ENCODE data around the gene CLDN2. TPM values are rescaled to one million over a fixed set of nuclear protein-coding genes. Genes with fewer than 3 reads are reported as not detected.
"Not testable (repeated sequence)": the region's sequence is repeated elsewhere in the genome, so short reads cannot be mapped to it uniquely, and the experiment has no call there.

CLDN2 gene, protein sequence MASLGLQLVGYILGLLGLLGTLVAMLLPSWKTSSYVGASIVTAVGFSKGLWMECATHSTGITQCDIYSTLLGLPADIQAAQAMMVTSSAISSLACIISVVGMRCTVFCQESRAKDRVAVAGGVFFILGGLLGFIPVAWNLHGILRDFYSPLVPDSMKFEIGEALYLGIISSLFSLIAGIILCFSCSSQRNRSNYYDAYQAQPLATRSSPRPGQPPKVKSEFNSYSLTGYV
- not detected in 2 replicates for polyA plus RNA-seq (2014; cell fraction: cytosol; rRNA removed)
- polyA plus RNA-seq (2014; cell fraction: nucleus; rRNA removed): not detected in 2 replicates

DNA sequence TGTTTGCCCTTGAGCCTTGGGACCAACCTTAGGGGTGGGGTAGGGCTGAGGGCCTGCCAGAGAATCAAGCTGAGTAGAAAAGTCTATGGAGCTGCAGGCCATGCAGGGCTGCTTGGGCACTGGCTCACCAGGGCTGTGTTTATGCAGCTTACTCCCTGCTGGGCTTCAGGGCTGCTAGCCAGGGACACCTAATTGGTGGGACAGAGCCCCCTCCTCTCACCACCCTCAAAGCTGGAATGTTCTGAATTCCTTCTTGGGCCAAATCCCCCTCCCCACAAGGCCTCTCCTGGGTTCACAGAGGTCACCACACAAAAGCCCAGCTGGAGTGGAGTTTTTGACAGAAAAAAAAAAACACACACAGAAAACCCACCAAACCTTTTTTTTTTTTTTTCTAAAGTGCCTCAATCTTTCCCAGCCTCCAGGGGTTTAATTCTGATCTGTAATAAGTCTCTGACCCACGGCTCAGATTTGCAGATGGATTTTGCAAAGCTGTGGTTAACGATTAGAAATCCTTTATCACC, at the start of gene CLDN2:
TSS of gene CLDN2 (plus strand) at position 471 of the 521 bp plus-strand sequence. CDS start 7,827 bp downstream, outside the sequence.
- DNase-seq (ENCODE audit: low spot score): no peak

DNA sequence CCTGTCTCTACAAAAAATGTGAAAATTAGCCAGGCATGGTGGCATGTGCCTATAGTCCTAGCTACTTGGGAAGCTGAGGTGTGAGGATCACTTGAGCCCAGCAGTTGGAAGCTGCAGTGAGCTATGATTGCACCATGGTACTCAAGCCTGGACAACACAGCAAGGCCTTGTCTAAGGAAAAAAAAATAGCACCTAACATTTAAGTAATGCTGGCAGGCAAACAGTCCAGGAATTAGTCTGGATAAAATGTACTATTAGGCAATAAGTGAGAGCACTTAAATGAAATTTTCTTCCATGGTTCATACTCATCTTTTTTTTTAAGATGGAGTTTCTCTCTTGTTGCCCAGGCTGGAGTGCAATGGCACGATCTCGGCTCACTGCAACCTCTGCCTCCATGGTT, 47.4 kb upstream of the CLDN2 start:
- not testable (repeated sequence) for DNase-seq (ENCODE audit: low spot score)

DNA sequence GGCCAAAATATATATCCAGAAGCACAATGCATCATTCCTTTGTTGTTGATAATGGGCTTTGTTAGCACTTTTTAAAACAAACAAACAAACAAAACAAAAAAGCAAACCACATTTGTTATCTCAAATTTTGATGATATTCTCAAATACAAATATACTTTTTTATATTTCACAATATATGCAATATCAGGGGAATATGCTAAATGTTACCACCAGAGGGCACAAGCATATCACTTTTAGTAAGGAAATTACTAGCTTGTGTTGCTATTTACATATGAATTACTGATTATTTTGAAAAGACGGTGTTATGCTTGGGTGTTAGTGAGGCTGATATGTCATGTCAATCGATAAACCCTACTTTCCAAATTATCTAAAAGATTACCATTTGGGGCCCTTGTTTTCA, 46.1 kb upstream of the CLDN2 start:
- peak; percentile 5 for DNase-seq (ENCODE audit: low spot score)

DNA sequence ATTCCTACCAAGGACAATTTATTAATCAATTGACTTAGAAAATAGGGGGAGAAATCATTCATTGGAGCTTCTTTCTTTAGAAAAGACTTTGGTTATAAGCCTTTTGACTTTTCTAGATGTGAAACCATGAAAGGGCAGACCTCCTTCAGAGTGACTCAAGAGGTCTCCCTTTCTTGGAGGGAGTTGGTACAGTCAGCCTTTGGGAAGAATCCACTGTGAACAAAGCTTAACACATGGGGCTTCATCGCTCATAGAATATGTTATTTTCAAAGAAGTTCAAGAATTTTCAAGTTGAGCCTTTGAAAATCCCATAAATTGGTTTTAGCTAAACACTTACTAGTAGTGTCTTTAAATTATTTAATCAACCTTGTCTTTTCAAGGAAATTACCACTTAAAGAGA, 45.1 kb upstream of the CLDN2 start:
- DNase-seq (ENCODE audit: low spot score): no peak

DNA sequence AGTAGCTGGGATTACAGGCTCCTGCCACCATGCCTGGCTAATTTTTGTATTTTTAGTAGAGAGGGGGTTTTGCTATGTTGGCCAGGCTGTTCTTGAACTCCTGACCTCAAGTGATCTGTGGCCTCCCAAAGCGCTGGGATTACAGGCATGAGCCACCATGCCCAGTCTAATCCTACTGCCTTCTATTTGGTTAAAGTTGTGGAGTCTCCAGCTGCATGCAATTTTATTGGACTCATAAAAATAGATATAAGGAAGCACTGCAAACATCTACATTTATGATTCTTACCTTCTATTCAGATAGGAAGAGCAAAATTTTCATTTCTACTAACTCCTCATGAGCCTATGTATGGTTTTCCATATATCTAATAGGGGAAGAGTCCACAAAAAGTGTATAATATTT, 30.7 kb upstream of the CLDN2 start:
- DNase-seq (ENCODE audit: low spot score): no peak

DNA sequence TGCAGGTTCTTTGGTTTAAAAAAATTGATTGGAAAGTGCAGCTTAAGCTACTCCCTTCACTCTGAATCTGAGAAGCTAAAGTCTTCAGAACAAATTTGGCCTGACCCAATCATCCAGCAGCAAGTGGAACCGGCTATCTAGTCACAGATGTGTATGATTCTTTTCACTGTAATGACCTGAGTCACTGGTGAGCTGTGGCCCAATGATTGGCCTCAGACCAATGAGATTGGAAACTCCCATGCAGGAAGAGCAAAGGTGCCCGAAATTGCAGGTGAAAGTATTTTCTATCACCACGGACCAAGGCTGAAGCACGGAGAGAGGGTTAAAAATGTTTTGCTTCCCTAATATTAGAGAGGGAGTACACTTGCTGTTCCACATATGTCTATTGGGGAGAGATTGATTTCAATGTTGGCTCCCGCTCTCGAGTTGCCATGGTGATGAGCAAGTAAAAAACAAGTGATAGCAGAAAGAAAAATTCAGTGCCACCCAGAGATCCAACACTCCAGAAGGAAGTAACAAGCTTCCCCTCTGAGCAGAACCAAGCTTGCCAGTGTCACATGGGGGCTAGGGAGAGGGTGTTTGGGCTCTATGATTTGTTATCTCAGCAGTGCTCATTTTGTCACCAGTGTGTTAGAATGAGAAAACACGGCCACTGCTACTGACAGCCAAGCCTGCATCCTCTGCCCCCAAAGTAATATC, 28.3 kb upstream of the CLDN2 start:
- no peak for DNase-seq (ENCODE audit: low spot score)

DNA sequence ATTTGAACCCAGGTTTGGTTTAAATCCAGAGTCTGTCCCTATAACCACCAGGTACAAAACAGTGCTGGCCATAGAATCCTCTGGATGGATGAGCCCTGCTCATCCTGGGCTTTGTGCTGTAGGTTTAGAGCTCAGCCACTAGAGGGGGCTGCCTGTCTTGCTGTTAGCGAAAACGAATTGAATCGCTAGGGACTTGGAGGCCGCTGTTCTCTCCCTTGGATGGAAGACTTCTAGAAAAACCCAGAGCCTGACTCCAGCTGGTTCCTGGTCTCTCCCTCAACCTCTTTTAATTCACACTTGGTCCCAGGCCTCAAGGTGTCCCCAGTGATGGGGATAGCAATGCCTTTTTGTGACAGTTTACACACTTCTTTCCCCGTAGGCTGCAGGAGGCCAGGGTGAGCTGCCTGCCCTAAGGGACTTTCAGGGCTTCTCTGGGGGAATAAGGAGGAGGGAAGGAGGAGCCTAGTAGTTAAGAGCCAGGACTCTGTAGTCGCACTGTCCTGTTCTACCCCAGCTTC, 25.8 kb upstream of the CLDN2 start:
- DNase-seq (ENCODE audit: low spot score): peak; percentile 56

DNA sequence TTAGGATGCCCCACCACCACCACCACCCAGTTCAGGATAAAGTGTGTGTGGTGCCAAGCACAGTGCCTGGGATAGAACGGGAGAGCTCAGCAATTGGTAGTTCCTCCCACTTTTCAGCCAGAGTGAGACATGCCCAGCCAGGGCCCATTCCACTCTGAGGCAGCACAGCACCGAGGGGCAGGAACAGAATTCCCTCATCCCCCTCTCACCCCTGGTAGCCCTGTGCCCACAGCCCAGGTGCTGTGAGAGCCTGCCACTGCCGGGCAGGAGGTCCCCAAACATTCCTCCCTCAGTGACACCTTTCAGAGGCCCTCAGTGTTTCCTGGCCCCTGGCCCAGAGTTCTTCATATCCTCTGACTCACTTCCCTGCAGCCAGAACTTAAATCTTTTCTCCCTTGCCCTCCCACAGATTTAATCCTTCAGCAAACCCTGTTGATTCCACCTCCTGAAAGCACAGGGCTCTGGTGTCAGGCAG, 25.2 kb upstream of the CLDN2 start:
- DNase-seq (ENCODE audit: low spot score): no peak

DNA sequence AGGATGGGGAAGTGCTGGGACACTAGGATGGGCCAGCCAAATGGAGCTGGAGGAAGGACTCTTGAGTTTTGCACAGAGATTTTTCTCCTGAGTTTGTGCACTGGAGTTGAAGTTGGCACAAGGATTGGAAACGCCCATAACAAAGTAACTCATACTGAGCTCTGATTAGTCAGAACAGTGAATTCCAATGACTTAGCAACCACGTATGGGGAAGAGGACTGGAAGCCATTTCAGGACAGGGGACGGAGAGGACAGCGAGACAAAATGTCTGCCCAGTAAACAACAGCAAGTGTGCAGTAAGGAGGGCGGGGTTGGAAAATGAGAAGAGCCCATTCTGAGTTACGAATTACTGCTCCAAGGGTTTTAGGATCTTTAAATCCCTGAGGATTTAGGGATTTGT, 22.9 kb upstream of the CLDN2 start:
- no peak for DNase-seq (ENCODE audit: low spot score)

DNA sequence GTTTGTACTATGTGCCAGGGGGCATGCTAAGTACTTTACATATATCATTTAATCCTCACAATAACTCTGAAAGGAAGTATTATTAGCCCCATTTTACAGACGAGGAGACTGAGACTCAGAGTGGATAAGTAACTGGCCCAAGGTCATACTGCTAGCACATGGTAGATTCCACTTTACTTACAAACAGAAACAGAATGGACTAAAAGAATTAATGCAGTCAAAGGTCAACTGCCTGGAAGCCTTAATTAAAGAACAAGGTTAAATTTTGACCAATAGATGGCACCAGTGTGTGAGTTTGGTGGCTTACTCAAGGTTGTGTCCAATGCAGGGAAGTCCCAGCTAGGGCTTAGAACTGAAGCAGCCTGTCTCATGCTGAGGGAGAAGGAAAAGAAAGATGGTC, 21.7 kb upstream of the CLDN2 start:
- peak; percentile 19 for DNase-seq (ENCODE audit: low spot score)

DNA sequence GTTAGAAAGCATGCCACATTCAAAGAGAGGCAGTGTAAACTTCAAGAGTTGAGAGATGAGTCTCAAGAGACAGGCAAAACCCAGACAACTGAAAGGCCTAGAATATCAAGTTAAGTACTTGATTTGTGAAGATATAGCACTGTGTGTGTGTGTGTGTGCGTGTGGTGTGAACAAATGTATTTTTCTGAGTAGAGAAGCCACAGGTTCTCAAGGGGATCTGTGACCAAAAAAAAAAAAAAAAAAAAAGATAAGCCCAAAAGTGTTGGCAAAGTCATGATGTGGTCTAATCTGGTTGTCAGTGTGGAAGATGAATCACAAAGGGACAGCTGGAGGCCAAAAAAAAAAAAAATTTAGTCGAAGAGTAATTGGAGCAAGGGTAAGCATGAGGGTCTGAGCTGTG, 20.9 kb upstream of the CLDN2 start:
- no peak for DNase-seq (ENCODE audit: low spot score)

DNA sequence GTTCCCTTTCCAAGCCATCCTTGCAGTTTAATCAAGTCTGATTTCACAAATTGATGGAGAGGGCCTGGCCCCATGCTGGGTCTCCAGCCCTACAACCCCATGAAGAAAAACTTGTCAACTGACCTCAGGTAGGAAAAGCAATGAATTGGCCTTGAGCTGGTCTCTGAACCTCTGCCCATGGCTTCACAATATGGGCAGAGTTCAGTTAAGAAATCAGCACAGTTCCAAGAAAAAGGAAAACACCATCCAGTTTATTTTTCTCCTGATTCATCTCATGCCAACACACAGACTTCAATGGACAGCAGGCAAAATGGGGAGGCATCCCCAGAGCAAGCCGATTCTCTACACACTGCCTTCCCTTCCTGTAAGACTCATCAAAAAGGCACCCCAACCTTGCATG, 20.4 kb upstream of the CLDN2 start:
- no peak for DNase-seq (ENCODE audit: low spot score)

DNA sequence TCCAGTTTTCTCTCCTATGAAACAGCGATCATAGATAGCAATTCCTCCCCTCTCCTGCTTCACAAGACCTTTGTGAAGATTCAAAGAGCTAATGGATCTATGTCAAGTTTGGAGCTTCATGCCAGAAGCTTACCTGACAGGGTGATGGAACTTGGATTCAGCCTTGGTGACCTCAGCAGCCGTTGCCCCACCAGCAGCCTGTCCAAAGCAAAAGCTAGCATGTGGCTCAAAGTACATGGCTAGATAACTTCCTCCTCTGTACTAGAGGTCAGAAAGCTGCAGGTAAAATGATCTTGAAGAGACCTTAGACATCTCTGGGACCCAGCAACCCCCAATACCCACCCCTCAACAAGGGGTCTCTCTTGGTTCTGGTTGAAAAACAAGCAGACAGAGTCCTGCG, 18.9 kb upstream of the CLDN2 start:
- no peak for DNase-seq (ENCODE audit: low spot score)

DNA sequence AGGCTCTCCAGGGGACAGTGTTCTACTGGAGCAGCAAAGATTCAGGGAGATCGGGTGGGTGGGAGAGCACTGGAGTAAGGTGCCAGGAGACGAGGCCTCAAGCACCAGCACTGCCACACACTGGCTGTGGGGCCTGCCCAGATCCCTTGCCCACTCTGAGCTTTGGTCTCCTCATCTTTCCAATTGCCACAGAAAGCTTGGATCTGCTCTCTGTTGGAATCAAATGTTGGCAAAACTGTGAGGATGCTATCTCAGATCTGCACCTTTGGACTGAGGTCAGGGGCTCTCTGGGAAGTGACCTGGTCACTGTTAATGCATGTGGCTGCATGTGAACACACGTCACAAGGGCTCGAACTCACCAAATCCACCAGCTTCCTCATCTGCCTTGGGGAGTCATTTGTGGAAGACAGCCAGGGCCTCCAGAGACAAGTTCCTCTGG, 18.4 kb upstream of the CLDN2 start:
- DNase-seq (ENCODE audit: low spot score): no peak

DNA sequence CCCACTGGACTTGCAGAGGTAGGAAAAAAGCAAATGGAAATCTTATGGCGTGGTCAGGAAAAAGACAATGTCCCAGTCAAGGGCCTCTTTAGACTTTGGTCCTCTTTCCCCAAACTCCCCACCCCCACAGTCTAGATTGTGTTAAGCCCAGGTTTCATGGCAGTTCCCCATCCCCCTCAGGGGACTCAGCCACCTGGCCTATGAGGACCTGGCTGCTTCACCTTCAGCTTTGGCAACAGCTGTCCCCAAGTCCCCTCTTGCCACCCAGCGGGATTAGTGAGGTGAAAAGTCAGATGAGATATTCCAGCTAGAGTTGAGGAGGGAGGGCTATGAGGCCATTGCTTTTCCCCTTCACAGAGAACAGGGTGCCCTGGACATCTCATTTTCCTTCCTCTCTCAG, 17.5 kb upstream of the CLDN2 start:
- DNase-seq (ENCODE audit: low spot score): no peak

DNA sequence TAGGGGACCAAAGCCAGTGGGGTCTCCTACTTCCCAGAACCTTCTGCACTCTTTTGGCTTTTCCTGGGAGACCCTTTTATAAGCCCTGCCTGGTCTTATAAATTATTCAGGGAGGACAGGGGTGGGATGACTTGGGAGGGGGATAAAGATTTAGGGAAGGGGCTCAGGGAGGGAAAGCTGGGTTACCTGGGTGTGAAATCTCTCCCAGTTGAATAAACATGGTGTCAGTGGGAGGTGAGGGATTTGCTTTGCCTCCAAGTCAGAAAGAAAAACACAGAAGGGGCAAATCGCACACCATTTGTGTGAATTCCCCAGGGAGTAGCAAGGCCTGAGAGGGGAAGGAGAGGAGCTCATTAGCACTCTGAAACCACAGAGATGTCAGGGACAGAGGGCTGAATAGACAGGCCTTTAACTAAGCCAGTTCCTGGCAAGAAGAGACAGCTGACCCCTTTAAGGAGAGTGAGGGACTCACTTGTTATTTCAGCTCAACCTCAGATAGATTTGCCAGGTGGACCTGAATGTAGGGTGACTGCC, 16.8 kb upstream of the CLDN2 start, which contains the start of gene RIPPLY1:
TSS of gene RIPPLY1 (minus strand) at position 51 of the 534 bp plus-strand sequence. CDS start 54 bp downstream, outside the sequence.
- DNase-seq (ENCODE audit: low spot score): no peak

DNA sequence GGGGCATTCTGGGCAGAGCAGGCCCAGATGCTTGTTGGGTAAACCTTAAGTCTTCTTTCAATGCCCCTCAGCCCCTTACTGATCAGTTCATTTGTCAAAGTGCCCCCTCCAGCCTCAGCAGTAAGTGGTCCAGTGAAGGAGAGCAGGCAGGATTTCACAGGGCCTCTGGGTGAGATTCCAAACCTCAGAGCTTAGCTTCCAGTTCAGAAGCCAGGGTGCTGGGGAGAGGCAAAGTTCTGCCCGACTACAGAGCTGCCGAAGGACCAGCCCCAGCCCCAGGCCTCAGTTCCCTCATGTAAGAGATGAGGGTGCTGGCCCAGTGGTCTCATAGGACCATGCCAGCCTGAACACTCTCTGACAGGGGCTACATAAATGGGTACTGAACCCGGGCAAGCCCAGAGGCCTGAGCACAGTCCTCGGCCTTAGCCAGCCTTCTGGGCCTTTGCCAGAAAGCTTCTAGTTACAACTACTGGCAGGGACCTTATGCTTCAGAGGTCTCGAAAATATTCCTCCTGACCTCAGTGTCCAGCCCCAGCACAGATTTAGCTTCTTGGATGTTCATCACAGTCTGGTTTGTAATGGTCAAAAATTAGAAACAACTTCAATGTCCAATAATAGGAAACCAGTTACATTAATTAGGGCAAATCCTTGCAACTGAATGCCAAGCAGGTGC, 16.2 kb upstream of the CLDN2 start:
- DNase-seq (ENCODE audit: low spot score): no peak

DNA sequence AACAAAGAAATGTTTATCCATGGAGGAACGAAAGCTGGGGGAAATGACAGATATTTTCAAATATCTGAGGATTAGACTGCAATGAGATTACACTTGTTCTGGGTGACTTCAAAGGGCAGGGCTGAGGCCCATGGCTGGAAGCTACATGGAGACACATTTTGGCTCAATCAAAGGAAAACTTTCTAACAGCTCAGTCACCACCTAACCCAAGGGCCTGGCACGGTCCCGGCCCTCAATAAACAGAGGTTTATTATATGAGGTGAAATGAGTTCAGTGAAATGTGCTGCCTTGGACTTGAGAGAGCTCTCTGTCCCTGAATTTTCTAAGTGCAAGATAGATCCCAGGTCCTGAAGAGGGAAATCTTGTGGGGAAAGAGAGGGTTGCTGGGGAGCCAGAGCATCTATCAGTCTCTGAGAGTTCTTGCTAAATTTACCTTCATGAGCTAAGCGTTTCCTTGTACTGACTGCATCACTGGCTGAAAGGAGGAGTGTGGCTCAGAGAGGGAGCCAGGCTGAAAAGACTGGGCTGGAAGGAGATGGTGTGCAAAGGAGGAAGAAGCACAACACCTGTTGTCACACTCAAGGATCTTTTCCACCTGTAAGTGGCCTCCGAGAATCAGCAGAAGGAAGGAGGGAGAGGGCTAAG, 15.0 kb upstream of the CLDN2 start:
- DNase-seq (ENCODE audit: low spot score): no peak

DNA sequence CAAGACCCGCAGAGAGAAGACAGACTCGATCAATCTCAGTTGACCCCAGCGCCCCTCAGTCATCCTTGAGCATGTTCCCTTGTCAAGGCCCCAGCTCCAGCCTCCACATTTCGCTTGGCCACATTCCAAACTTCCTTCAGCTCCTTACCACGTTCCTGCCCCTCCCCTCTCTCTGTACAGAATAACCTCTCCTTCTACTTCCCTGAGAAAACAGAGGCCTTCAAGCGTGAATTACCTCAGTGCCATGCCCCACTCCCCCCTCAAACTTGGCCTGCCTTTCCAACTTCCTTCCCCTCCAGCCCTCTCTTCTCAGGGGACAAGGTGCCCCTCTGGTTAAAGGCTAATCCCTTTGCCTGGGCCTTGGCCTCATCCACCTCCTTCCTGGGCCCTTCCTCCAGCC, 13.8 kb upstream of the CLDN2 start:
- DNase-seq (ENCODE audit: low spot score): no peak

DNA sequence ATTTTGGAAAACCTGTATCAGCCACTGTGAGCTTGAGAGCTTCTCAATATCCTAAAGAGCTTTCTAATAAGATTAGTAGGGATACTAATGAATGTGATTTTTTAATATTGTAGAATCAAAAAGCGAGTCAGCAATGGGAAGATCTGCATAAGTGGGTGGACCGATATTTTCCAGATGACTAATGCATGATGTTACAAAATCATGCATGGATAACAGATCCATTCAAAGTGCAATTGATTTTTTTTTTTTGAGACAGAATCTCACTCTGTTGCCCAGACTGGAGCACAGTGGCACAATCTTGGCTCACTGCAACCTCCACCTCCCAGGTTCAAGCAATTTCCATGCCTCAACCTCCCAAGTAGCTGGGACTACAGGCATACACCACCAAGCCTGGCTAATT, 7.3 kb upstream of the CLDN2 start:
- DNase-seq (ENCODE audit: low spot score): no peak

DNA sequence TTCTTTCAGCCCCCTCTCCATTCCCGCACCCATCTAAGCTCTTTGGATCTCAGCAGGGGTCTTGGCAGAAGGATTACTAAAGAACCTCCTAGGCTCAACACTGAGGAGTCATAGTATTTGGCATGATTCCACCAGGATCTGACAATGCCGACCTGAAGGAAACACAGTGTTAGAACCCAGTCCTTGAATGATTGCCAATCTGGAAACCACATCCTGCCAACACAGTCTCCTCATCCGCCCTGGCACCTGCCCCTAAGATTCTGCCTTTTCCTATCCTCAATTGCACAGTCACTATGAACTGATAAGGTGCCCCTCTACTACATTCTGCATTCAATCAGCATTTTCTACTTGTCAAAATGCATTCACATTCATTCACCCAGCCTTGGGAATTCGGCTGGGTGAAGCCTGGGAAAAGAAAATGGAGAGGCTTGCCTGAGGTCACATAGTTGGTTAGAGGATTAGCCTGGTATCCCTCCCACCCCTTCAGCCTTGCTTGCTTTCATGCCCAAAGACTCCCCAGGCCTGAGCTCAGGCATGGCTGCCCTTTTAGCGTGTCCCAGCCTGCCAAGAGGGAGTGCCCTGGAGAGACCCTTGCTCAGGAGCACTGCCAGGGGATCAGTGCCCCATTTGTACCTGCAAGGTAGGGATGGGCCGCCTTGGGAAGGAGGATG, 2.2 kb upstream of the CLDN2 start:
- DNase-seq (ENCODE audit: low spot score): no peak

All from SK-N-DZ (cell line).